Measurements from ENCODE around the gene KCNQ2.

The KCNQ2 gene

DNA sequence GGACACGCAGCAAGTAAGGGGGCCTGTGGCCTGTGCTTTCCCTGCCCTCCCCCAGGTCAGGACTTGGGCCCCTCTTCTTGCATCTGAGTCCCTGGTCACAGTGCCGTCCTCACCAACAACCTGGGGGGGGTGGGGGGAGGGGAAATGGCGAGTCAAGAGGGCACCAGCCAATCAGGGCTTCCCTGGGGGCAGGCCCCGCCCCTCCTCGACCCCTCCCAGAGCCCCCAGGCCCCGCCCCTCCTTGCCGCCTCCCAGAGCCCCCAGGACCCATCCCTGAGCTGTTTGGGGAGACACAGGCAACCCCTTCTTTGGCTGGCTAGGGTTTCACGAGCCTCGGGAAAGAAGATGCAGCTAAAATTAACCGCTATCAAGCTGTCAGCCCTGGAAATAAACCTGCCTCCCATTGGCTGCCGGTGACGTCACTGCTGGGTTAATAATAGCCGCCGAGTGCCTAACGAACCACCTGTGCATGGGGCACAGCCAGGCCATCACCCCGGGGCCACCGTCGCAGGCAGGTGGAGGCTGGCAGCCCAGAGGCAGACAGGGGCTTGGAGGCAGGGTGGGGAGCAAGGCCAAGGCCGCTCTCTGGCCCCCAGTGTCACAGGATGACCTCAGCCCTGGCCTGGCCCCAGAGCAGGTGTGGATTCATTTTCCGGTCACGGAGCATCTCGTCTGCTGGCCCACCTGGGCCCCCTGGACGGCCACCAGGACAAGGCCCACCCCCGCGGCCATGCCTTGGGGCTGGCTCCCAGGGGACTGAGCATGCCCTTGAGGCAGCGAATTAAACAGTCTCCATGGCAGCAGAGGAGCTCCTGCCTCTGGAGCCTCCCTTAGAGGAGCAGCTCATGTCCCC is 29.6 kb upstream of the KCNQ2 start:
- DNase-seq = peak; percentile 78

DNA sequence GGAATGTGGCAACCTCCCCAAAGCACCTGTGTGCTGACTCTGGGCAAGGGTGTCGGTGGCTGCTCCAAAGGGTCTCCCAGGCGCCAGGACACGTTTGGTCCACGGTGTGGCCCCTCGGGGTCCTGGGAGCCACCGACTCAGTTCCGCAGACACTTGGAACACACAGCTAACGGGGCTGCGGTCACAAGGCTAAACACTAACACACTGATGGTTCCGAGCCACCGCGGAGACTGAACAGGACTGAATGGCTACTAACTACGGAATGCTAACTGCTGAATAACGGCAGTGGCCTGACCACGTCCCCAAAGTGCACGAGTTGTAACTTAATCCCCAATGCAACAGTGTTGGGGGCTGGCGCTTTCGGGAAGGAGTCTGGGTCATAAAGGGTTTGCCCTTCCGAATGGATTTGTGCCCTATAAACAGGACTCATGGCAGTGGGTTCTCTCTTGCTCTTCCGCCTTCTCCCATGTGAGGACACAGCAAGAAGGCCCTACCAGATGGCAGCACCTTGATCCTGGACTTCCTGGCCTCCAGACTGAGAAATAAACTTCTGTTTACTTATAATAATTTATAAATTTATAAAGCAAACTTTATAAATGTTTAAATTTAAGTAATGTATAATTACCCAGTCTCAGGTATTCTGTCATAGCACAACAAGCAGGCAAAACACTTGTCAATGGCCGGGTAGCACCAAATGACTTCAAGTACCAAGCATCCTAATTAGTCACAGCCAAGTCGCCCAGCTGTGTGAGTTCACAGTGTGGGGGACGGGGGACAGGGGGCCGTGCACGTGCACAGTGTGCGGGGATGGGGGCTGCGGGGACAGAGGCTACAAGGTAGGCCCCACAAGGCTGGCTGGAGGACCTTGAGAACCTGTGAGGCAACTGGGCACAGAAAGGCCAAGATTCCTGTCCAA is 28.7 kb upstream of the KCNQ2 start:
- DNase-seq = no peak

DNA sequence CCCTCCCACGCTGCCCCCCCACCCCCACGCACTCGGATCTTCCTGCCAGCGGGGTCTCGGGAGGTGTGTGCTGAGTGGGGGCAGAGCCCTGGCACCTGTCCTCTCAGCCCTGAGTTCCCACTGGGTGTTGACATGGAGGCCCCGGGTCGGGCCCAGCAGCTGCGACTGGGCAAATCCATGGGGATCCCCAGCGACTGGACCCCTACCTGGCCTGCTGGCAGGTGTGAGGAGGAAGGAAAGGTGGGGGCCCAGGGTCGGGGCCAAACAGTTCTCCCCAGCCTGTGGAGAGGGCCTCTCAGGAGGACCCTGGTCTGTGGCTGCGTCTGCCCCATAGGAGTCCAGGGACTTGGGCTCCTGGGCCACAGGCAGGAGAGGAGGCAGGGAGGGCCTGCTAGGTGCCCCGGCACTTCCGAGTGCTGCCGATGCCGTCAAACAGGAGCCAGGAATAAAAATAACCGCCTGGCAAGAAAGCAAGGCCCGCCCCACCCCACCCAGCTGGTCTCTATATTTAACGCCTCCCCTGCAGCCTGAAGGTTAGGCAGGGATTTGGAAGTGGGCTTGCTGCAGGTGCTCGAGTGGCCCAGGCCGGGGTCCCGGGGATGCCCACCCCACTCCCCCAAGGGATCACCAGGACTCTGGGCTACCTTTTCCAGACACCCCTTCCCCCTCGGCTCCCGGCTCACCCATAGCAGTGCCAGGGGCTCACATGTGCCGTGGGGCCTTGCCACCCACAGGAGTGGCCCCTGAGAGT is 27.9 kb upstream of the KCNQ2 start:
- no peak for DNase-seq

DNA sequence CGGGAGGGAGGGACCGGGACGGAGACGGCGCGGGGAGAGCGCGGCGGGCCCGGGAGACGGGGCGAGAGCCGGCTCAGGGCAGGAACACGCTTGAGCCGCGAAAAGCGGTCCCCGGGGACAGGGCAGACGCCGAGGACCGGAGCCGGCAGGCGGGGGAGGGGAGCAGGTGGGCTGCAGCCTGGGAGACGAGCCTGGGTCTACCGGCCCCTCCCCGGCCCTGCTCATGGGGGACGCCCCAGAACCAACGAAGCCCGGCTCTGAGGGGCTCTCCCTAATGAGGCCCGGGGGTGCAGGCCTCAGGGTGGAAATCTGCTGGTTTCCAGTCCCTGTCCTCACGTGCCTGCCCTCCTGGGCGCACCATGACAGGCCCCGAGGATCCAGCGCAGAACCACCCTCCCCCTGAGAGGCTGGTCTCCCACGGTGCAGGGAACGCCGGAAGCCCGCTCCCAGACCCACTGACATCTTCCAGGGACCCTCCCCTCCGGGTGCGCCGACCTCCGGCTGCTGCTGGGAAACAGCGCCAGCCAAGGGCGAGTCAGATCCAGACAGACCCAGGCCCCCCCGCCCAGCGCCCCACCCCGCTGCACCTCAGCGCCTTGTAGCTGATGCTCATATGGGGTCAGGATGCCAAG is 27.0 kb upstream of the KCNQ2 start:
- no peak for DNase-seq

DNA sequence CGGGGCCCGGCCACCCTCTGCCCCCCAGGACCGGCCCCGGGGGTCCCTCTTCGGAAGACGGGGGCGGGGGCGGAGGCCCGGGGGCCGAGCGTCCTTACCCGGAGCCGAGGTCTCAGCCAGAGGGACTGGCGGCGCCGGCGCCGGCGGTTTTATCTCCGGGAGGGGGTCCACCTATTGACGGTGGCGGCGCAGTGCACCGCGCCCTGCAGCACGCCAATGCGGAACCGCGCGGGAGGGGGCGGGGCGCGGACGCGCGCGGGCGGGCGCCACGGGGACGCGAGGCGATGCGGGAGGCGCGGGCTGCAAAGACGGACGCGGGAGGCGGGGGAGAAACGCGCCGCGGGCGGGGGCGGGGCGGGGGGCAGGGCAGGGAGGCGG is 26.5 kb upstream of the KCNQ2 start, which contains the start of gene EEF1A2:
TSS of gene EEF1A2 (minus strand) at position 124 of the 378 bp plus-strand sequence. CDS start 1,320 bp downstream, outside the sequence.
- no peak for DNase-seq

DNA sequence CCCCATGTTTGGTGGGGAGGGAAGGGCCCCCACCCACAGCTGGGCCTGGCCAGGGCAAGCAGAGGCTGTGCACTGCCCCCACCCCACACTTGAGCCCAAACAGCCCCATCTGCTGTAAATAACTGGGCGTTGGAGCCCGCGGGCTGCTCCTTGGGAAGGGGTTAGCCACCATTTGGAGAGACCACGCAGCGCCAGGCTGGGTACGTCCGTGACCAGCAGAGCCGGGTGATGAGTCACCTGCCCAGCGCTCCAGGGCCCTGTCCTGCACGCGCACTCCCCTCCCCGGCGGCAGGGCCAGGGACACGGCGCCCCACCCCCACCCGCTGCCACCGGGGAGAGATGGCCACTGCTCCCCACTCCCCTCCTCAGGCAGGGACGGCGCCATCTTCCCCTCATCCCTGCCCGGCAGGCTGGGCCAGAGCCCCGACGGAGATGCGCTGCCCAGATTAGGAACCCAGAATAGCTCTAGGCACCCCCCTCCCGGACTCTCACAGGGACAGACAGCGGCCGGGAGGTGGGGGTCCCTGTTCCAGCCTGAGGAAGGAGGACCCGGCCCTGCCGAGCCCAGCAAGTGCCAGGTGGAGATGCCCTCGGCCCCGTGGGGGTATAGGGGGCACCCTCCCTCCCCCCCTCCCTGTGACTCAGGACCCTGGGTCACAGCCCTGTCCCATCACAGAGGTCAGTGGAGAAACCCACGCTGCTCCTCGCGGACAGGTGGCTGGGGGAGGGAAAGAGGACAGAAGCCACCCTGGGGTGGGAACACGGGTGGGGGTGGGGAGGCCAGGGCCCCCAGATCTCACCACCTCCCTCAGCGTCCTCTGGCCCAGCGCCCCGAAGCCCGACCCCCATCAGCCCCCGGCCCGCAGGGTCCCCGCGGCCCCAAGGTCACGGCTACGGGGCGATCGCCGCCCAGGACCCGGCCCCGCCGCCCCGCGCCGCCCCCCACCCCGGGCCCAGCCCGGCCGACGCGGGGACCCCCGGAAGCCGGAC is 25.8 kb upstream of the KCNQ2 start:
- DNase-seq = no peak

DNA sequence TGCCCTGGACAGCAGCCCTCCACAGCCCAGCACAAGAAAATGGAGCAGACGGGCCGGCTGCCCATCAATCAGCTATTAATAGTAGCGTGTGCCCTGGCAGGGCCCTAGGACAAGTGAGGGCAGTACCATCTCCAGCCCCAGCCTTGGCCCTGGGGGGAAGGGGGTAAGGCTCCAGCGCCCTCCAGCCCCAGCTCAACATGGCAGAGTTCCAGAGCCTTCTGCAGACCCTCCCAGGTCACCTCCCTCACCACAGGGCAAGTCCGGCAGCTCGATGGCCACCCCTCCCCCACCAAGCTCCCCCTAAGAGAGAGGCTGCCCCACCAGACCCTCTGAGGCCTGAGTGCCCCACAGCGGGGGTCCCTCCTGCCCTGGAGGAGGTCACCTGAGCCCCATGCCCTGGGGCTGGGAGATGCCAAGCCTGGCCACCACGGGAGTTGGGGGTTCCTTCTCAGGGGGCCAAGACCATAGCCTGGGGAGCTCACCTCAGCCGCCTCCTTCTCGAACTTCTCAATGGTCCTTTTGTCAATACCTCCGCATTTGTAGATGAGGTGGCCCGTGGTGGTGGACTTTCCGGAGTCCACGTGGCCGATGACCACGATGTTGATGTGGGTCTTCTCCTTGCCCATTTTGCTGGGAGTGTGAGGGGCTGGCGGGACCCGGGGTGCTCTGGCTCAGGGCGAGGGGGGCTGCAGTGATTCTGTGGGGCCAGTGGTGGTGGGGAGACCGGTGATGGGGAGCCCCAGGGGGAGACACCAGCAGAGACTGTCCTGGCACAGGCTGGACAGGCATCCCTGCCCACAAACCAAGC is 24.9 kb upstream of the KCNQ2 start:
- no peak for DNase-seq

DNA sequence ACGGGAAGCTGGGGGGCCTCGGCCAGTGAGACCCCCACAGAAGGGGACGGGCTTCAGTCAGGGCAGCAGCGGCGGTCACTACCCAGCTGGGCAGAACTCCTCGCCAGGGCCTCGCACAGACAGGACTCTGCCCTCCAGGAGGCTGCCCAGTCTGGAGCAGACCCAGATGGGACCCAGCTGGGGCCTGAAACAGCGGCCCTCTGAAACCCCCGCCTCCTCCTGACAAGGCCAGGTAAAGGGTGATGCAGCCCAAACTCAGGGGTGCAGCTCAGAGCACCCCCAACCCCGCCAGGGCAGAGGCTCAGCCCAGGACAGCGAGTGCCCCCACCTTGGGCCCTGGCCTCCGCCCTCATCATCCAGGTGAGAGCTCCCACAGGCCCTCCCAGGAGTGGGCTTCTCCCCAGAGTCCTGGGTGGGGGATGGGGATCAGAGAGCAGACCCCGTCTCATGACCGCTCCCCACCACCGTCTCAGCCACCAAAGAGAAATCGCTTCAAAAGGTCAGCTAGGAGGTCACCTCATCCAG is 24.2 kb upstream of the KCNQ2 start:
- no peak for DNase-seq

DNA sequence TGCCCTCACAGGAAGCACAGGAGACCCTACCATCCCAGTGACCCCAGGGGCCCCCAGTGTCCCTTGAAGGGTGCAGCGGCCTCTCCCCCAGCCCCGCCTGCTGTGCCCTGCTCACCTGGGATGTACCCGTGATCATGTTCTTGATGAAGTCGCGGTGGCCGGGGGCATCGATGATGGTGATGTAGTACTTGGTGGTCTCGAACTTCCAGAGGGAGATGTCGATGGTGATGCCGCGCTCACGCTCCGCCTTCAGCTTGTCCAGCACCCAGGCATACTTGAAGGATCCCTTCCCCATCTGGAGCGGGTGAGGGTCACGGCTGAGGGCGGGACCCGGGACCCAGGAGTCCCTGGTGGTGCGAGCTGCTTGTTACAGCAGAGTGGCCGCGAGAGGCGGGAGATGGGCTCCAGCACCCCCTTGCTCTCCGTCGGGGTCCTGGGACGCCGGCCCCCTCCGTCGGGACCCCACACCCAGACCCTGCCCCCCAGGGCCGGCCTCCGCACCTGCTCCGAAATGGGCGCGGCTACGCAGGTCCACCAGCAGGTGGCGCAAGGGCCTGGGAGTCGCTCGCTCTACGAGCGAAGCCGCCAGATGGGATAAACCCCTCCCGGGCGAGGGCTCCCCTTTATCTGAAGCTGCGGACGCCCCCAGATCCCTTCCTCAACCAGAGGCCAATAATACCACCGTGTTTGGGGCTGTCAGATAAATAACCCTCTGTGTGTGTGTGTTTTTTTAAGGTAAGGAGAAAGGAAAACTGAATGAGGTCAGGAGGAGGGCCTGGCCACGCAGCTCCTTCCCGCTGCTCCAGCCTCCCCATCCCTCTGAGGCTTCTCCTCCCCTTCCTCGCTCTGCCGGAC is 23.5 kb upstream of the KCNQ2 start:
- DNase-seq = peak; percentile 86

DNA sequence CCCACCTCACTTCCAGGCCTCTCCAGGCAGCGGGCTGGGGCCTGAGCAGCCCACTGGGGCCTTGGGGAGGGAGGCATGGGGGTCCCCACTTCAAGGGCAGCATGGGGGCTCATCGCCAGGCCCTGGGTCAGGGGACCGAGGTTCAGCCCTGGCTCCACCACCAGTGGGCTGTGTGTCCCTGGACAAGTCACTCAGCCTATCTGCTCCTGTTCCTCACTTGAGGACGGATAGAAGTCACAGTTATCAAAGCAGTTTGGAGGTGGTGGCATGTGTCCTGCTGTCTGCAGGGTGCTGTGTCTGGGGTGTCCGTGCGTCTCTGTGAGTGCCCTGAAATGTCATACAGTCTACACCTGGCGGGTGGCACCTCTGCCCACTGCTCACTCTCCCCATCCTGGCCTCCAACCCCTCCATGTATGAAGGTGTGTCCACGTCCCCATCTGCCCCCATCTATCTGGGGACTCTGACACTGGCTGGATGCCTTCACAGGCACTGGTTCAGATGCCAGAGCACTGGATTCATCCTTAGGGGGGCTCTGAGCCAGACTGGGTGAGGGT is 22.8 kb upstream of the KCNQ2 start:
- DNase-seq = no peak

DNA sequence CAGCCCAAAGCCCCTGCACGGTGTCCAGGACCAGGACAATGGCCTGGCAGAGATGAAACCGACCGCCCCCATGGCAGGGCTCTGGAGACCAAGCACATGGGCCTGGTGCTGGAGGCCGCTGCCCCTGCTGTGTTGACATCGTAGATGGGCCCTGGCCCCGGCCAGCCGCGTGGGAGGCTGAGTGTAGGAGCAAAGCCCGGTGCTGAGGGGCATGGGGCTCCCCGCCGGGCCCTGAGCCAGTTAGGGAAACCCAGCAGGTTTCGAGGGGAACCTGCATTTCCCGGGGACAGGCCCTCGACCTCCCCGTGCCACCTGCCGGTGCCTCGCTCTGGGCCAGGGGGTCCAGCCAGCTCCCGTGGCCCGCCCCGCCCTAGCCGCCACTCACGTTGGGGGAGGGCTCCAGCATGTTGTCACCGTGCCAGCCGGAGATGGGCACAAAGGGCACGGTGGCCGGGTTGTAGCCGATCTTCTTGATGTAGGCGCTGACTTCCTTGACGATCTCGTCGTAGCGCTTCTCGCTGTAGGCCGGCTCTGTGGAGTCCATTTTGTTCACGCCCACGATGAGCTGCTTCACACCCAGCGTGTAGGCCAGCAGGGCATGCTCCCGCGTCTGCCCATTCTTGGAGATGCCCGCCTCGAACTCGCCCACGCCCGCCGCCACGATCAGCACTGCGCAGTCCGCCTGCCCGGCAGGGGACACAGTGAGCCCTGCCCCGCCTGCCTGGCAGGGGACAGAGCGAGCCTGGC is 22.1 kb upstream of the KCNQ2 start:
- no peak for DNase-seq

DNA sequence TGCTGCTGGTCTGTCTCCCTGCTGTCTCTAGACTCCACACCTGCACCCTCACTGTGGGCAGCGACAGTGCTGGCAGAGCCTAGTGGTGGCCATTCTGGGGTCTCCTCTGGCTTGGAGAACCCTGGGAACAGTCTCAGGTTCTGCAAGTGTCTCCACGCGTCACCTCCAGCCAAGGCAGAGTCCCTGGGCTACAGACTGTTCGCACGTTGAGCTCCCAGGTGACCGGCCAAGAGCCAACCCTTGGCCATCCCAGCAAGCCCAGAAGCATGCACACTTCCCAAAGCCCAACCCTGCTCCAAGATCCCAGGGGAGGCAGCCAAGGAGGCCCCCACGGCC is 21.6 kb upstream of the KCNQ2 start:
- DNase-seq = no peak

DNA sequence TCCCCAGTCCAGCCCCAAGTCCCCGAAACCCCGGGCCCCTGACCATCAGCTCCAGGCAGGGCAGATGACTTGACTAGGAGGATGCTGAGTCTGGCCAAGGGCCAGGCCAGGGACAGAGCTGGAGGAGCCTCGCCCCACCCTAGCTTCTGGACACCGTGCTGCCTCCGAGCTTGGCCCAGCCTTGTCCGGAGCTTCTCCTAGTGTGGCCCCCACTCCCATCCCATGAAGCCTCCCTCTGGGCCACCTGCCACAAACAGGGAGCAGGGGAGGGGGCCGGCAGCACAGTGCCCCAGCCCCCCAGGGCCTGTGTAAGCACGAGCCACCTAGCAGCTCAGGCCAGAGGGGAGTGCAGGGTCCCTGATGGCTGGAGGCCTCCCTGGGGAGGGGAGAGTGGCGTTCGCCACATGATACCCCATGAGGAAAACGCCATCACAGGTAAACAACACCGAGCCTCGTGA is 21.1 kb upstream of the KCNQ2 start:
- DNase-seq = no peak

DNA sequence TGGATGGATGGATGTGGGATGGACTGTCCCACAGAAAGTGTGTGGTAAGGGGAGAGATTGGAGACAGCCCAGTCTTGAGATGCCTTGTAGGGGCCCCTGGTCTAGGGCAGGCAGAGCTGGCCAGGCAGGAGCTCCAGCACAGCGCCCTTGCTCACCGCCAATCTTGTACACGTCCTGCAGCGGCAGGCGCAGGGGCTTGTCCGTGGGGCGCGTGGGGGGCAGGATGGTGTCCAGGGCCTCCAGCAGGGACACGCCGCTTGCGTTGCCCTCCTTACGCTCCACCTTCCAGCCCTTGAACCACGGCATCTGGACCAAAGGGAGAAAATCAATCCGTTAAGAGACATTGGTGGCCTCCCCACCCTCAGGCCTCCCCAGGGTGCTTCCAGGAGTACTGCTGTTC is 20.5 kb upstream of the KCNQ2 start:
- DNase-seq = no peak

DNA sequence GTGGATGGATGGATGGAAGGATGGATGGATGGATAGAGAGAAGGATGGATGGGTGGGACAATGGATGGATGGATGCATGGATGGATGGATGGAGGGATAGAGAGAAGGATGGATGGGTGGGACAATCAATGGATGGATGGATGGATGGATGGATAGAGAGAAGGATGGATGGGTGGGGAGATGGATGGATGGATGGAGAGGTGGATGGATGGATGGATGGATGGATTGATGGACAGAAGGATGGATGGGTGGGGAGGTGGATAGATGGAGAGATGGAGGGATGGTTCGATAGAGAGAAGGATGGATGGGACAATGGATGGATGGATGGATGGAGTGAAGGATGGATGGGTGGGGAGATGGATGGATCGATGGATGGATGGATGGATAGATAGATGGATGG is 20.1 kb upstream of the KCNQ2 start:
- no peak for DNase-seq

DNA sequence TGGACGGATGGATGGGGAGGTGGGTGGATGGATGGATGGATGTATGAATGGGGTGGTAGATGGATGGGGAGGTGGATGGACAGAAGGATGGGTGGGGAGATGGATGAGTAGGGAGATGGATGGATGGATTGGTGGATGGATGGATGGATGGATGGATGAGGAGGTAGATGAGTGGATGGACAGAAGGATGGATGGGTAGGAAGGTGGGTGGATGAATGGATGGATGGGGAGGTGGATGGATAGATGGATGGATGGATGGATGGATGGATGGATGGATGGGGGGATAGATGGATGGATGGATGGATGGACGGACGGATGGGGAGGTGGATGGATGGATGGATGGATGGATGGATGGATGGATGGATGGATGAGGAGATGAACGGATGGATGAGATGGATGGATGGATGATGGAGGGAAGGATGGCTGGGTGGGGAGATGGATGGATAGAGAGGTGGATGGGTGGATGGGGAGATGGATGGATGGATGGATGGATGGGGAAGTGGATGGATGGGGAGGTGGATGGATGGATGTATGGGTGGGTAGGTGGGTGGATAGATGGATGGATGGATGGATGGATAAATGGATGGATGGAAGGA is 19.3 kb upstream of the KCNQ2 start:
- no peak for DNase-seq

DNA sequence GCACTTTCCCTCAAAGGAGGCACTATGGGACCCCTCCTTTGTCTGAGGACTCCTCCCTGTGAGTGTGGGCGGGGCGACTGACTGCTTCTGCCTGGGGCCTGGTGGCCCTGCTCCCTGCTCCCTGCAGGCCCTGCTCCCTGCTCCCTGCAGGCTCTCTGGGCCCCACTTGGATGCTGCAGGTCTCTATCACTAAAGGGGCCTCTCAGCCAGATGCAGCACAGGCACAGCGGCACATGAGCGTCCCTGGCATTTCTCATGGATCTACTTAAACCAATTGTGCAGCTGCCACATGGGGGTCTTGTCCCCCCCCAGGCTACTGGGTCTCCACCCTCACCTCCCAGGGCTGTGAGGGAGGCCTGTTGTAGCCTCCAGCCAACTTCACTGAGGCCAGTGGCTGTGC is 18.6 kb upstream of the KCNQ2 start:
- DNase-seq = no peak

DNA sequence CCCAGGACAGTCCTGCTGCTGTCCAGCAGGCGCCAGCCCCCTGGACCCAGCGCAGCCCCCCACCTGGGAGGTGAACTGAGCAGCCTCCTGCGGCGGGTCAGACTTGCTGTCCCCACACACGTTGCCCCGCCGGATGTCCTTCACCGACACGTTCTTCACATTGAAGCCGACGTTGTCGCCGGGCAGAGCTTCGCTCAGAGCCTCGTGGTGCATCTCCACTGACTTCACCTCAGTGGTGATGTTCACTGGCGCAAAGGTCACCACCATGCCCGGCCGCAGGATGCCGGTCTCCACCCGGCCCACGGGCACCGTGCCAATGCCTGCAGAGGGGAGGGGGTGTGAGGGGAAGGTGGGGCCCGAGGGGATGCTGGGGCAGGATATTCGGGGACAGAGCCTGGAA is 18.0 kb upstream of the KCNQ2 start:
- DNase-seq = no peak
